Measurements from ENCODE around the gene POLG2. TPM values are rescaled to one million over a fixed set of nuclear protein-coding genes. Genes with fewer than 3 reads are reported as not detected.
"Not testable (repeated sequence)": the region's sequence is repeated elsewhere in the genome, so short reads cannot be mapped to it uniquely, and the experiment has no call there.

POLG2 gene
- total RNA-seq, 1 donor from 2014 or later, result 63.9 TPM

- peaks cover 1% of the 10 kb centered on the region for H3K36me3 Mint-ChIP-seq (ENCODE audit: low read depth)
- no peak overlapping the region for H3K27ac Mint-ChIP-seq
- ChIA-PET CTCF (no interaction called here), POLR2A (no interaction called here)
- H3K4me1 Mint-ChIP-seq, result no peaks in the 10 kb centered on the region
- TF ChIP-seq CTCF (IDR thresholded peaks at IDR 0.05), result no peak
- H3K27me3 Mint-ChIP-seq, result no peaks in the 10 kb centered on the region
- no peak overlapping the region for H3K4me3 Mint-ChIP-seq
- intact Hi-C loops (cut with micrococcal nuclease), result no loop called here
- no peak for DNase-seq
- peaks cover 2% of the 10 kb centered on the region for H3K9me3 Mint-ChIP-seq
- no peak for ATAC-seq (ENCODE audit: low read depth)
These were observed 65.3 kb downstream of the POLG2 start for GRCh38 chr17:64431534-64431933.

GRCh38 chr17:64430036-64430435, 66.8 kb downstream of the POLG2 start:
- H3K27ac Mint-ChIP-seq; ATAC-seq (ENCODE audit: low read depth); DNase-seq; H3K9me3 Mint-ChIP-seq; intact Hi-C loops (cut with micrococcal nuclease); H3K36me3 Mint-ChIP-seq (ENCODE audit: low read depth); H3K27me3 Mint-ChIP-seq; H3K4me3 Mint-ChIP-seq; POLR2A ChIA-PET; H3K4me1 Mint-ChIP-seq: not testable (repeated sequence)
- CTCF ChIA-PET, result interaction anchor here (1.2 kb wide), 1 partner anchor 11 kb away, joined by 3 read pairs; no protein-coding TSS in a partner anchor

- Mint-ChIP-seq H3K4me1 (no peaks in the 10 kb centered on the region), H3K36me3 (ENCODE audit: low read depth) (no peaks in the 10 kb centered on the region), H3K27me3 (no peaks in the 10 kb centered on the region), H3K27ac (no peak overlapping the region), H3K9me3 (no peaks in the 10 kb centered on the region), H3K4me3 (no peak overlapping the region)
- intact Hi-C loops (cut with micrococcal nuclease), result no loop called here
- ATAC-seq (ENCODE audit: low read depth), result no peak
- DNase-seq, result no peak
- POLR2A ChIA-PET, result no interaction called here
- TF ChIP-seq CTCF (IDR thresholded peaks at IDR 0.05), result no peak
- CTCF ChIA-PET, result interaction anchor here (0.9 to 1.5 kb wide), 2 partner anchors 9 to 63 kb away, joined by 4 to 9 read pairs; no protein-coding TSS in a partner anchor
These were observed 68.4 kb downstream of the POLG2 start for GRCh38 chr17:64428406-64428805.

Other genes with a start within 250 kb of the POLG2 start
- gene TEX2, start 233.8 kb downstream of the POLG2 start, total RNA-seq, result 8.1 TPM in 2 replicates
- gene PECAM1, start 106.2 kb downstream of the POLG2 start, total RNA-seq, result 17.7 TPM in 2 replicates
- gene MILR1, start 47.9 kb downstream of the POLG2 start, total RNA-seq, result 13.5 and 13.9 TPM in 2 replicates
- gene DDX5, start 9.2 kb upstream of the POLG2 start, total RNA-seq, result 1,149 and 1,208 TPM in 2 replicates
- gene CEP95, start 9.9 kb upstream of the POLG2 start, total RNA-seq, result 65.3 and 77.0 TPM in 2 replicates
- 18.9 and 23.0 TPM in 2 replicates for gene SMURF2, start 165.3 kb upstream of the POLG2 start, total RNA-seq

All from activated B cell treated with CpG ODN at 0.5 μM for 24 hours (primary cell).